ENCODE data around the gene NMNAT2. TPM values are rescaled to one million over a fixed set of nuclear protein-coding genes. Genes with fewer than 3 reads are reported as not detected.

The NMNAT2 gene
- total RNA-seq, 4 donors from 2014 or later: 0.93 to 2.2 (median 1.9) TPM

DNA sequence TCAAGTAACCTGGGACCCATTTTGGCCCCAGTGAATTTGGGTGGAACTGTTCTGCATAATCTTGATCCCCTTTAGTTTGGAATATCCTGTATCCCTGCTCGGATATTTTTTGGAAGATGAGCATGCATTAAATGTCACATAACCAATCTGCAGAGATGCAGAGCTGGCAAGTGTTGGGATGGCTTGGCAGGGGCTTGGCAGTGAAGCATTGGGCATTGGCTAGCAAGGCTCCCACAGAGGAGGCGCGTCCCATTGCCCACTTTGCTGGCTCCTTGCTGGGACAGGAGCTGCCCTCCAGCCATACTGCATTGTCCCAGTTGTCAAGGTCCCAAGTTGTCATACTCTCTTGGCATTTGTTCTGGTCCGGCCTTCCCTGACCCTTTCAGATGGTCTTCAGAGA is 202.2 kb downstream of the NMNAT2 start:
- WGBS, 2 donors (ENCODE audit: low coverage in 1 of 2): 88 to 96% methylated on average over 3 to 4 of the region's 4 CpGs
- peaks cover 0 to 38% (median 10%) of the 10 kb centered on the region in 3 donors for H3K4me1 ChIP-seq
- ATAC-seq: no peak
- H3K9me3 ChIP-seq: no peaks in the 10 kb centered on the region
- no peak for TF ChIP-seq POLR2AphosphoS5 (IDR thresholded peaks at IDR 0.05)
- TF ChIP-seq EP300 (IDR thresholded peaks at IDR 0.05): no peak
- no peak for TF ChIP-seq POLR2A (IDR thresholded peaks at IDR 0.05)
- TF ChIP-seq, protein P1, sequence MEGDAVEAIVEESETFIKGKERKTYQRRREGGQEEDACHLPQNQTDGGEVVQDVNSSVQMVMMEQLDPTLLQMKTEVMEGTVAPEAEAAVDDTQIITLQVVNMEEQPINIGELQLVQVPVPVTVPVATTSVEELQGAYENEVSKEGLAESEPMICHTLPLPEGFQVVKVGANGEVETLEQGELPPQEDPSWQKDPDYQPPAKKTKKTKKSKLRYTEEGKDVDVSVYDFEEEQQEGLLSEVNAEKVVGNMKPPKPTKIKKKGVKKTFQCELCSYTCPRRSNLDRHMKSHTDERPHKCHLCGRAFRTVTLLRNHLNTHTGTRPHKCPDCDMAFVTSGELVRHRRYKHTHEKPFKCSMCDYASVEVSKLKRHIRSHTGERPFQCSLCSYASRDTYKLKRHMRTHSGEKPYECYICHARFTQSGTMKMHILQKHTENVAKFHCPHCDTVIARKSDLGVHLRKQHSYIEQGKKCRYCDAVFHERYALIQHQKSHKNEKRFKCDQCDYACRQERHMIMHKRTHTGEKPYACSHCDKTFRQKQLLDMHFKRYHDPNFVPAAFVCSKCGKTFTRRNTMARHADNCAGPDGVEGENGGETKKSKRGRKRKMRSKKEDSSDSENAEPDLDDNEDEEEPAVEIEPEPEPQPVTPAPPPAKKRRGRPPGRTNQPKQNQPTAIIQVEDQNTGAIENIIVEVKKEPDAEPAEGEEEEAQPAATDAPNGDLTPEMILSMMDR (IDR thresholded peaks at IDR 0.05): no peak
- H3K36me3 ChIP-seq: no peaks in the 10 kb centered on the region
- H3K4me3 ChIP-seq: no peak overlapping the region
- H3K27me3 ChIP-seq: no peaks in the 10 kb centered on the region
- peak overlapping the region in 1 of 4 donors; percentile 89 for H3K27ac ChIP-seq

DNA sequence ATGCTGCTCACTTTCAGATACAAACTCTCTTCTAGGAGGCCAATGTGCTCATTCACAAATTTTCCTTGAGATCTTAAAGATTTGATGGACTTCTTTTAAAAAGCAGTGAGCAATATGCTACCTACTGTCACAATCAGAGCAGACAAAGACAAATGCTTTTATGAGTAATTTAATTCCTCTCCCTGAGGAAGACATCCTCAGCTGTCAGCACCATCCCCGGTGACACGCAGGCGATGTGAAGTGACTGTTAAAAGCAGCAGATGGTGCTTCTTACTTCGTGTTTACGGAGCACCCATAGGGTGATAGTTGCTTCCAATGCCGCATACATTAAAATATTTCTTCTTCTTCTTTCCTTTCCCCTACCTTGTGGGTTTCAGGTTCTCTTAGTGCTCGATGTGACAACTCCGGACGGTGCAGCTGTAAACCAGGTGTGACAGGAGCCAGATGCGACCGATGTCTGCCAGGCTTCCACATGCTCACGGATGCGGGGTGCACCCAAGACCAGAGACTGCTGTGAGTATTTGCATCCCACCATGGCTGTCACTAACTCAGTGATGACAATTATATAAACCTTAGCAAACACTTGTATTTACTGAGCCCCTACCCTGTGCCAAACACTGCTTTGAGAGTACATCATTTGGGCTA is 203.0 kb downstream of the NMNAT2 start:
- H3K4me1 ChIP-seq: peaks cover 0 to 38% (median 10%) of the 10 kb centered on the region in 3 donors
- no peak overlapping the region for H3K4me3 ChIP-seq
- WGBS, 2 donors (ENCODE audit: low coverage in 1 of 2): 85 to 86% methylated on average over 7 to 11 of the region's 13 CpGs
- no peaks in the 10 kb centered on the region for H3K9me3 ChIP-seq
- TF ChIP-seq POLR2A (IDR thresholded peaks at IDR 0.05) (no peak), EP300 (IDR thresholded peaks at IDR 0.05) (no peak), POLR2AphosphoS5 (IDR thresholded peaks at IDR 0.05) (no peak)
- TF ChIP-seq, protein P1 (IDR thresholded peaks at IDR 0.05): no peak
- H3K27ac ChIP-seq: peak overlapping the region in 1 of 4 donors; percentile 14
- no peaks in the 10 kb centered on the region for H3K27me3 ChIP-seq
- no peak for ATAC-seq
- H3K36me3 ChIP-seq: no peaks in the 10 kb centered on the region

DNA sequence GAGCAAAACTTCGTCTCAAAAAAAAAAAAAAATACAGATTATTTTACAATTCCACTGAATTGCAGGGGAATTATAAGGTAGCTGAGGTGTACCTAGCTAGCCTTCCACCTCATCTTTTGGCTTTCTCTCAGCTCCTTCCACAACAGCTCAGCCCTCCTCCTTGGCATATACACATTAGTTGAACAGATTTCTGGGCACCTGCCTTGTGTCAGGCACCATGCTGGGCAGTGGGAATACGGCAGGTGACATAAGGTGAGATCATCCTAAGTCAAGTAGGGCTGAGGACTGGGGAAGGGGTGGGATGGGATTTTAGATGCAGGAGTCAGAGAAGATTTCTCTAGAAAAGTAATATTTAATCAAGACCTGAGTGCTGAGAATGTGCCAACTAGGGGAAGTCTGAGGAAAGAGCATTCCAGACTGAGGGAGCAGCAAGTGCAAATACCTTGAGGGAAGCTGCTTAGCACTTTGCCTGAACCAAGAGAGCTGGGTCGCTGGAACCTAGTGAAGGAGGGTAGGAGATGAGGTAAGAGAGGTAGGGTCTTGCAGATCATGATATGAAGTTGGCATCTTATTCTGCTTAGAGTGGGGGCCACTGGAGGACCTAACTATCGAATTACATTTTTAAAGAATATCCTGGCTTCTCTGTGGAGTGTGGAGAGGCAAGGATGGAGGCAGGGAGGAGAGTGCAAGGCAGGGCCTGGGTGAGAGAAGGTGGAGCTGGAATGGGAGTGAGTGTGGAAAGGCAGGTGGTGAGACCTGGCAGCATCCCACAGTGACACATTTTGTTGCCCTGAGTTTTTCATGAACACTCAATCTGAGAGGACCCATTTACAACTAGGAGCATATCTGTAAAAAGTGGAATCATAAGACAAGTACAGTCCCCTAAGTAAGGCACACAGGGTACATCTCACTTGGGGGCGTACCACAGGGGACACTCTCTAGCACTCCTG is 203.9 kb downstream of the NMNAT2 start:
- Histone ChIP-seq H3K9me3 (no peaks in the 10 kb centered on the region), H3K27ac (peak overlapping the region in 1 of 4 donors; percentile 14), H3K36me3 (no peaks in the 10 kb centered on the region), H3K27me3 (no peaks in the 10 kb centered on the region), H3K4me1 (peaks cover 0 to 30% (median 5%) of the 10 kb centered on the region in 3 donors), H3K4me3 (no peak overlapping the region)
- WGBS, 2 donors (ENCODE audit: low coverage in 1 of 2): 67 to 77% methylated on average over 1 to 4 of the region's 5 CpGs
- no peak for ATAC-seq
- TF ChIP-seq EP300 (IDR thresholded peaks at IDR 0.05) (no peak), POLR2A (IDR thresholded peaks at IDR 0.05) (no peak)
- TF ChIP-seq, protein P1 (IDR thresholded peaks at IDR 0.05): no peak

DNA sequence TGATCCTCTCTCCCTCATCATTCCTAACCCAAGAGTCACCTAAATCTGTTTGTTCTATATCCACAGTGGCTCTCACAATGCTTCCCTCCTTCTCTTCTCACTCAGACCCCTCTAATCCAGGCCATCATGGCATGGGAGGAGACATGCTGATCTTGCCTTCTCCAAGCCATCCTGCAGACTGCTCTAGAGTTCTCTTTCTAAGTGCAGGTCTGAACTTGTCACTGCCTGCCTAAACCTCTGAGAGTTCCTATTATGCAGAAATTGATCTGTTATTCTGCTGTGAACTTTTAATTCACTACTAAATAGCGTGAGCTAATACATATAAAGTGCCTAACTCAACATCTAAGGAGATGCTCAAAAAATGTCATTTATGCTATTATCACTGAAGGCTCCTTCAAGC is 205.3 kb downstream of the NMNAT2 start:
- no peaks in the 10 kb centered on the region for H3K36me3 ChIP-seq
- TF ChIP-seq EP300 (IDR thresholded peaks at IDR 0.05) (no peak), POLR2A (IDR thresholded peaks at IDR 0.05) (no peak), POLR2AphosphoS5 (IDR thresholded peaks at IDR 0.05) (no peak)
- TF ChIP-seq, protein P1 (IDR thresholded peaks at IDR 0.05): no peak
- H3K27ac ChIP-seq: no peak overlapping the region
- 93 to 100% methylated on average over 1 of the region's 1 CpG for WGBS, 2 donors (ENCODE audit: low coverage in 1 of 2)
- H3K4me1 ChIP-seq: peaks cover 0 to 16% (median 2%) of the 10 kb centered on the region in 3 donors
- no peaks in the 10 kb centered on the region for H3K9me3 ChIP-seq
- H3K27me3 ChIP-seq: no peaks in the 10 kb centered on the region
- no peak overlapping the region for H3K4me3 ChIP-seq
- no peak for ATAC-seq
